Endothelial cell of umbilical vein (primary cell): ENCODE results near the gene CACNA2D2. TPM values are rescaled to one million over a fixed set of nuclear protein-coding genes. Genes with fewer than 3 reads are reported as not detected.

ENCODE experiments used
- BruUV-seq: library from RNA; stranded (reverse); fragments of 400-500 nt; replicated peaks from 2 replicates; lab custom pipeline; 2021; lab: Mats Ljungman, UMichigan
- CTCF ChIA-PET: fragments of 300-600, 350-600 bp; sonication (Branson Sonifier 250); formaldehyde crosslinking; loops from one replicate; lab custom pipeline; 2021; ENCODE audit warnings: antibody characterized with exemption, inconsistent platforms; lab: Charles Lee
- POLR2A ChIA-PET: fragments of 300-600, 350-600 bp; sonication (Branson Sonifier 250); formaldehyde crosslinking; loops from one replicate; lab custom pipeline; 2021; ENCODE audit warnings: antibody characterized with exemption, inconsistent platforms; lab: Charles Lee
- DNase-seq: peaks from one replicate; pipeline ENCODE4 v3.0.0-alpha.2; 2011; ENCODE audit warnings: low read depth, low spot score
- FAIRE-seq: peaks from 2 replicates; lab custom pipeline; 2011; peaks lifted over from hg19 to GRCh38; lab: Jason Lieb, UNC
- H2AFZ ChIP-seq: 2 replicates; pipeline ENCODE4 v1.6.0; 2012; ENCODE audit warnings: low read depth, low read length, control low read depth, inconsistent platforms
- H3K27ac ChIP-seq: 2 replicates; pipeline ENCODE4 v1.5.1; 2011; ENCODE audit warnings: low read depth, mild to moderate bottlenecking, control low read depth, low read length, moderate library complexity; ENCODE audit not compliant: insufficient read depth
- H3K27me3 ChIP-seq, 2 experiments: 2 replicates each; pipeline versions ENCODE4 v1.6.0 to v1.6.1; 2011; ENCODE audit warnings: low read length in 2 of 2, mixed read lengths in 1 of 2; ENCODE audit not compliant: control insufficient read depth in 2 of 2, insufficient read depth in 2 of 2
- H3K36me3 ChIP-seq, 2 experiments: 2 replicates in 1 of 2; 3 replicates in 1 of 2; pipeline ENCODE4 v1.5.1; 2011; ENCODE audit warnings: low read length in 2 of 2, mild to moderate bottlenecking in 1 of 2, moderate library complexity in 1 of 2; ENCODE audit not compliant: control insufficient read depth in 2 of 2, insufficient read depth in 2 of 2; ENCODE audit errors: extremely low read depth in 1 of 2
- H3K4me1 ChIP-seq: 3 replicates; pipeline ENCODE4 v1.5.1; 2011; ENCODE audit warnings: mild to moderate bottlenecking, low read length; ENCODE audit not compliant: control insufficient read depth, insufficient read depth; ENCODE audit errors: extremely low read depth
- H3K4me2 ChIP-seq: 2 replicates; pipeline ENCODE4 v1.6.1; 2011; ENCODE audit warnings: low read length, control low read depth, mixed read lengths; ENCODE audit not compliant: insufficient read depth
- H3K4me3 ChIP-seq, 3 experiments: fragments of 200-600 bp in 1 of 3; sonication (generic), shearing (Covaris generic) in 1 of 3; replicated peaks in 1 of 3; 2 replicates each; pipeline ENCODE4 v1.5.1; 2011 to 2016; ENCODE audit warnings: control low read depth in 3 of 3, low read length in 3 of 3, mild to moderate bottlenecking in 2 of 3, inconsistent platforms in 1 of 3, low read depth in 1 of 3, moderate library complexity in 1 of 3; ENCODE audit not compliant: insufficient read depth in 1 of 3
- H3K79me2 ChIP-seq: 2 replicates; pipeline ENCODE4 v1.6.0; 2012; ENCODE audit warnings: low read length, inconsistent platforms; ENCODE audit not compliant: control insufficient read depth, insufficient read depth
- H3K9ac ChIP-seq: replicated peaks from 2 replicates; pipeline ENCODE3; 2011; ENCODE audit warnings: low read length, control low read depth; ENCODE audit not compliant: insufficient read depth; ENCODE audit errors: extremely low read depth
- H3K9me1 ChIP-seq: replicated peaks from 3 replicates; pipeline ENCODE4 v1.6.0; 2011; ENCODE audit warnings: mild to moderate bottlenecking, low read length; ENCODE audit not compliant: control insufficient read depth, insufficient read depth; ENCODE audit errors: extremely low read depth
- H3K9me3 ChIP-seq: replicated peaks from 2 replicates; pipeline ENCODE4 v1.5.1; 2012; ENCODE audit warnings: low read length, inconsistent platforms; ENCODE audit not compliant: control insufficient read depth, insufficient read depth
- H4K20me1 ChIP-seq: replicated peaks from 2 replicates; pipeline ENCODE3; 2011; ENCODE audit warnings: mild to moderate bottlenecking, low read length; ENCODE audit not compliant: control insufficient read depth, insufficient read depth; ENCODE audit errors: extremely low read depth
- CTCF ChIP-seq, 2 donors: IDR thresholded peaks; 1 replicate in 1 of 2; 2 replicates in 1 of 2; pipeline ENCODE4 v1.5.1; 2011; ENCODE audit warnings: low read length in 2 of 2, mild to moderate bottlenecking in 2 of 2, moderate library complexity in 2 of 2, control low read depth in 1 of 2, inconsistent platforms in 1 of 2, low read depth in 1 of 2; ENCODE audit not compliant: insufficient read depth in 1 of 2; ENCODE audit errors: extremely low read depth in 1 of 2
- EZH2 ChIP-seq: IDR thresholded peaks from 2 replicates; pipeline ENCODE4 v1.6.1; 2012; ENCODE audit warnings: borderline replicate concordance, low read depth, mild to moderate bottlenecking, moderate library complexity, low read length, inconsistent platforms; ENCODE audit not compliant: severe bottlenecking
- FOS ChIP-seq: IDR thresholded peaks from 2 replicates; pipeline ENCODE4 v1.6.1; 2011; ENCODE audit warnings: mild to moderate bottlenecking, low read length, moderate library complexity, borderline replicate concordance; ENCODE audit not compliant: insufficient read depth
- GATA2 ChIP-seq: IDR thresholded peaks from 2 replicates; pipeline ENCODE4 v1.7.0; 2011; ENCODE audit warnings: low read depth, mild to moderate bottlenecking, moderate library complexity, mixed read lengths, low read length; ENCODE audit not compliant: insufficient read length, insufficient read depth
- JUN ChIP-seq: IDR thresholded peaks from 2 replicates; pipeline ENCODE4 v1.6.1; 2011; ENCODE audit warnings: borderline replicate concordance, low read depth; ENCODE audit not compliant: insufficient read length, insufficient read depth
- MAX ChIP-seq: IDR thresholded peaks from 2 replicates; pipeline ENCODE4 v1.6.1; 2011; ENCODE audit not compliant: insufficient read depth, insufficient read length
- MYC ChIP-seq: IDR thresholded peaks from one replicate; pipeline ENCODE4 v1.6.1; 2011; ENCODE audit warnings: mild to moderate bottlenecking, low read depth, low read length
- POLR2A ChIP-seq: IDR thresholded peaks from 2 replicates; pipeline ENCODE4 v1.6.1; 2012; ENCODE audit warnings: low read depth, mild to moderate bottlenecking, control low read depth, low read length
- POLR2AphosphoS5 ChIP-seq: IDR thresholded peaks from 2 replicates; pipeline ENCODE4 v1.6.1; 2012; ENCODE audit warnings: low read depth, mild to moderate bottlenecking, control low read depth, low read length, moderate library complexity; ENCODE audit not compliant: insufficient read depth
- dilution Hi-C: fragments of 300-500 bp; cut with MboI; formaldehyde crosslinking; loops from one replicate; pipeline ENCODE4 v1.15.0; 2019; ENCODE audit warnings: low sequenced_read_pairs; ENCODE audit not compliant: extremely low pct_ligation_motif_present
- intact Hi-C: fragments of 100-400 bp; cut with micrococcal nuclease; formaldehyde crosslinking; loops from one replicate; pipeline ENCODE4 v1.10.0; 2022
- polyA plus RNA-seq, 4 experiments: library from polyadenylated mRNA; depleted of rRNA in 3 of 4; stranded (reverse) in 3 of 4; unstranded in 1 of 4; fragments of >200 nt; gene quantifications; 2 replicates each; pipeline versions ENCODE4 v1.2.1 to v1.2.3, GENCODE V29; 2011 to 2012; ENCODE audit warnings: missing spikeins in 1 of 4
- total RNA-seq: library from RNA; stranded (reverse); gene quantifications from 2 replicates; pipeline ENCODE4 v1.2.3, GENCODE V29; 2021

Gene CACNA2D2
- total and polyA plus RNA-seq, 2 donors (not counting 3 experiments of a cell fraction or from before 2014, with no cell fraction given): 0.15 TPM; not detected in 1

GRCh38 chr3:50338965-50339364 is 164.5 kb downstream of the CACNA2D2 start:
- no peak for FAIRE-seq
- no peaks in the 10 kb centered on the region for H4K20me1 ChIP-seq
- H3K4me3 ChIP-seq: no peak overlapping the region
- intact Hi-C loops: no loop called here
- H3K9me1 ChIP-seq: no peaks in the 10 kb centered on the region
- peaks cover 34% of the 10 kb centered on the region for H3K4me1 ChIP-seq
- TF ChIP-seq FOS: no peak
- TF ChIP-seq EZH2: no peak
- no peak for TF ChIP-seq JUN
- TF ChIP-seq POLR2A: no peak
- TF ChIP-seq CTCF (IDR thresholded peaks at IDR 0.05; ENCODE audit: extremely low read depth in 1 of 2, insufficient read depth in 1 of 2, low read depth in 1 of 2, low read length in 2 of 2): no peak
- no peak for TF ChIP-seq MAX
- TF ChIP-seq MYC: no peak
- TF ChIP-seq GATA2: no peak
- no peak for TF ChIP-seq POLR2AphosphoS5
- dilution Hi-C loops: no loop called here
- no peaks in the 10 kb centered on the region for H3K27me3 ChIP-seq
- CTCF ChIA-PET: interaction anchor here (2.4 kb wide), 1 partner anchor 15 kb away, joined by 6 read pairs; the partner anchor contains the start of gene HYAL2
- peaks cover 32% of the 10 kb centered on the region for H3K79me2 ChIP-seq
- H3K27ac ChIP-seq: no peak overlapping the region
- no peak overlapping the region for H2AFZ ChIP-seq
- no peak overlapping the region for H3K9ac ChIP-seq
- no peaks in the 10 kb centered on the region for H3K36me3 ChIP-seq
- BruUV-seq: no TSS peak
- POLR2A ChIA-PET: interaction anchor here (6.1 kb wide), 1 partner anchor 17 kb away, joined by 38 read pairs; the partner anchor contains the start of gene HYAL2
- H3K9me3 ChIP-seq: no peaks in the 10 kb centered on the region
- DNase-seq: no peak
- H3K4me2 ChIP-seq: no peak overlapping the region
